ENCODE results near the gene CKAP2. TPM values are rescaled to one million over a fixed set of nuclear protein-coding genes. Genes with fewer than 3 reads are reported as not detected.

Gene CKAP2
- total RNA-seq, 1 experiment from 2014 or later = 56.0 TPM

- POLR2A ChIA-PET = no interaction called here
- Mint-ChIP-seq H3K4me1 (no peaks in the 10 kb centered on the region), H3K9me3 (no peaks in the 10 kb centered on the region), H3K36me3 (peaks cover 32% of the 10 kb centered on the region), H3K4me3 (no peak overlapping the region), H3K27ac (no peak overlapping the region), H3K27me3 (ENCODE audit: low read depth) (no peaks in the 10 kb centered on the region)
- ATAC-seq (no peak), DNase-seq (ENCODE audit: low spot score) (no peak)
- CTCF ChIA-PET = interaction anchor here (1.2 kb wide), 1 partner anchor 30 kb away, joined by 4 read pairs; no protein-coding TSS in a partner anchor
- TF ChIP-seq MYBL2 (CRISPR knock-in tag; IDR thresholded peaks at IDR 0.05) = no peak
- no peak for TF ChIP-seq CREM (CRISPR knock-in tag; IDR thresholded peaks at IDR 0.05)
- TF ChIP-seq NR3C1 (CRISPR knock-in tag; conservative IDR thresholded peaks at IDR 0.05; ENCODE audit: low read depth) = no peak
- no peak for TF ChIP-seq PRDM15 (CRISPR knock-in tag; IDR thresholded peaks at IDR 0.05)
- no peak for TF ChIP-seq TEAD4 (CRISPR knock-in tag; IDR thresholded peaks at IDR 0.05)
- no peak for TF ChIP-seq ZNF232 (CRISPR knock-in tag; IDR thresholded peaks at IDR 0.05)
- no peak for TF ChIP-seq ZNF423 (CRISPR knock-in tag; IDR thresholded peaks at IDR 0.05)
- no peak for TF ChIP-seq NFATC4 (CRISPR knock-in tag; IDR thresholded peaks at IDR 0.05)
- TF ChIP-seq E2F4 (CRISPR knock-in tag; IDR thresholded peaks at IDR 0.05; ENCODE audit: borderline replicate concordance, low read depth) = no peak
- no peak for TF ChIP-seq NR2C2 (CRISPR knock-in tag; IDR thresholded peaks at IDR 0.05)
- TF ChIP-seq NFYB (CRISPR knock-in tag; conservative IDR thresholded peaks at IDR 0.05; ENCODE audit: low read depth) = no peak
- TF ChIP-seq PRRX2 (CRISPR knock-in tag; IDR thresholded peaks at IDR 0.05) = no peak
- TF ChIP-seq ZNF671 (CRISPR knock-in tag; IDR thresholded peaks at IDR 0.05) = no peak
These were observed 34.1 kb upstream of the CKAP2 start for GRCh38 chr13:52421216-52421615.

- Mint-ChIP-seq H3K9me3 (no peaks in the 10 kb centered on the region), H3K36me3 (peaks cover 25% of the 10 kb centered on the region), H3K27me3 (ENCODE audit: low read depth) (no peaks in the 10 kb centered on the region), H3K4me3 (no peak overlapping the region), H3K27ac (no peak overlapping the region), H3K4me1 (no peaks in the 10 kb centered on the region)
- ChIA-PET CTCF (interaction anchor here (1.2 kb wide), 1 partner anchor 23 kb away, joined by 4 read pairs; no protein-coding TSS in a partner anchor), POLR2A (no interaction called here)
- TF ChIP-seq FOXP1 (CRISPR knock-in tag; IDR thresholded peaks at IDR 0.05; ENCODE audit: borderline replicate concordance) (no peak), SOX15 (CRISPR knock-in tag; IDR thresholded peaks at IDR 0.05) (no peak), MXD4 (CRISPR knock-in tag; IDR thresholded peaks at IDR 0.05; ENCODE audit: borderline replicate concordance) (no peak), ZNF396 (CRISPR knock-in tag; IDR thresholded peaks at IDR 0.05; ENCODE audit: borderline replicate concordance) (no peak), STAT6 (CRISPR knock-in tag; conservative IDR thresholded peaks at IDR 0.05; ENCODE audit: low read depth) (no peak), CREB1 (CRISPR knock-in tag; IDR thresholded peaks at IDR 0.05) (no peak)
- ATAC-seq = no peak
- DNase-seq (ENCODE audit: low spot score) = no peak
These were observed 27.0 kb upstream of the CKAP2 start for GRCh38 chr13:52428295-52428694.
